ENCODE measurements around the gene FGFBP2. TPM values are rescaled to one million over a fixed set of nuclear protein-coding genes. Genes with fewer than 3 reads are reported as not detected.

Gene FGFBP2
- total RNA-seq, 5 donors from 2014 or later (not counting 1 experiment from before 2014, with no cell fraction given) = 11.5 to 24.4 (median 15.8) TPM

DNA sequence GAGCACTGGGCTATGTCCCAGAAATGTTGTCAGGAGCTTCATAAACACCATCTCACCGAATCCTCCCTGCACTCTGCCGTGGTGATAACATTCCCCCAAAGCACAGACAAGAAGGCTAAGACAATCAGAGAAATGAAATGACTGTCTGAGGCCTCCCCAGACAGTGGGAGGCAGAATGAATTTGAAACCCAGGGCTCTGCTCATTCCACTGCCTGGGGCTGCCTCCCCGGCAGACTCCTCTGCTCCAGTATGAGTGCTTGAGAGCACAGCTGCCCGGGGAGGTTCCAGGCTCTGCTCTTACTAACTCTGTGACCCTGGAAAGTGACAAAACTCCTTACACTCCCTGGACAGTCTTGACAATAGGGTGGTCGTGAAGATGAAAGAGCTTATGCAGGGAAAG is 34.1 kb downstream of the FGFBP2 start:
- H3K4me1 ChIP-seq (ENCODE audit: control insufficient read depth in 1 of 2, extremely low read depth in 1 of 2, insufficient read depth in 2 of 2, low read length in 2 of 2) = peaks cover 0 to 2% of the 10 kb centered on the region in 2 experiments
- ATAC-seq (replicated peaks in 1 of 4) (no peak), DNase-seq (no peak)
- Mint-ChIP-seq H3K4me1 (peaks cover 0 to 8% (median 0%) of the 10 kb centered on the region in 3 donors), H3K4me3 (no peak overlapping the region), H3K27me3 (peaks cover 14 to 31% of the 10 kb centered on the region in 2 donors), H3K36me3 (no peaks in the 10 kb centered on the region), H3K27ac (no peak overlapping the region), H3K9me3 (no peaks in the 10 kb centered on the region)
- WGBS (ENCODE audit: insufficient coverage) = 55% methylated on average over 2 of the region's 5 CpGs
- CTCF ChIA-PET = no interaction called here
- peaks cover 0 to 14% of the 10 kb centered on the region in 2 experiments for H3K27me3 ChIP-seq (replicated peaks in 1 of 2; ENCODE audit: control insufficient read depth in 2 of 2, extremely low read depth in 1 of 2, insufficient read depth in 2 of 2, low read length in 1 of 2)
- no peaks in the 10 kb centered on the region for H3K9me3 ChIP-seq
- H3K27ac ChIP-seq (ENCODE audit: low read length) = no peak overlapping the region
- no peaks in the 10 kb centered on the region for H3K36me3 ChIP-seq (ENCODE audit: control insufficient read depth in 2 of 2, extremely low read depth in 1 of 2, insufficient read depth in 1 of 2, low read length in 1 of 2)
- H3K4me3 ChIP-seq (ENCODE audit: control insufficient read depth in 1 of 2, extremely low read depth in 1 of 2, low read length in 1 of 2) = no peak overlapping the region
- POLR2A ChIA-PET = no interaction called here

DNA sequence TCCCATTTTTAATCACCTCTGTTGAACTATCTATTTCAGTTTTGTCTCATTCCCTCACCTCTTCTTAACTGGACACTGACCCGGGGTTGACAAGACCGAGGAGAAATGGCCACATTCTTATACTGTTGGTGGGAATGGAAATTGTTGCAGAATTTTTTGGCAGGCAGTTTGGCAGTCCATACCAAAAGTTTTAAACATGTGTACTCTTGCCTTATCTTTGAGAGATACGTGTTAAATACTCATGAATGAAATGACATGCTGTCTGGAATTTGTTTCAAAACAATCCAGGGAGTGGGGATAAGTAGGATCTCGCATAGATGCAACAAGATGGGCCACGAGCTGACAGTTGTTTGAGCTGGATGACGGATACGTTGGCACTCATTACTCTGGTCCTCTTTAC is 36.5 kb downstream of the FGFBP2 start:
- no peaks in the 10 kb centered on the region for H3K36me3 Mint-ChIP-seq
- H3K4me3 Mint-ChIP-seq = no peak overlapping the region
- H3K4me3 ChIP-seq (ENCODE audit: control insufficient read depth in 1 of 2, extremely low read depth in 1 of 2, low read length in 1 of 2) = no peak overlapping the region
- H3K9me3 ChIP-seq = no peaks in the 10 kb centered on the region
- peaks cover 11 to 22% of the 10 kb centered on the region in 2 donors for H3K27me3 Mint-ChIP-seq
- no peaks in the 10 kb centered on the region for H3K36me3 ChIP-seq (ENCODE audit: control insufficient read depth in 2 of 2, extremely low read depth in 1 of 2, insufficient read depth in 1 of 2, low read length in 1 of 2)
- WGBS (ENCODE audit: insufficient coverage) = 67% methylated on average over 1 of the region's 7 CpGs
- peaks cover 0 to 2% of the 10 kb centered on the region in 2 experiments for H3K4me1 ChIP-seq (ENCODE audit: control insufficient read depth in 1 of 2, extremely low read depth in 1 of 2, insufficient read depth in 2 of 2, low read length in 2 of 2)
- ChIA-PET POLR2A (no interaction called here), CTCF (interaction anchor here in 1 of 2 donors (0.7 kb wide), 1 partner anchor 551 kb away, joined by 3 read pairs; no protein-coding TSS in a partner anchor)
- no peak overlapping the region for H3K27ac ChIP-seq (ENCODE audit: low read length)
- H3K27me3 ChIP-seq (replicated peaks in 1 of 2; ENCODE audit: control insufficient read depth in 2 of 2, extremely low read depth in 1 of 2, insufficient read depth in 2 of 2, low read length in 1 of 2) = peaks cover 0 to 14% of the 10 kb centered on the region in 2 experiments
- DNase-seq (no peak), ATAC-seq (replicated peaks in 1 of 4) (no peak)
- H3K9me3 Mint-ChIP-seq = no peaks in the 10 kb centered on the region
- H3K4me1 Mint-ChIP-seq = peaks cover 0 to 8% (median 0%) of the 10 kb centered on the region in 3 donors
- no peak overlapping the region for H3K27ac Mint-ChIP-seq

DNA sequence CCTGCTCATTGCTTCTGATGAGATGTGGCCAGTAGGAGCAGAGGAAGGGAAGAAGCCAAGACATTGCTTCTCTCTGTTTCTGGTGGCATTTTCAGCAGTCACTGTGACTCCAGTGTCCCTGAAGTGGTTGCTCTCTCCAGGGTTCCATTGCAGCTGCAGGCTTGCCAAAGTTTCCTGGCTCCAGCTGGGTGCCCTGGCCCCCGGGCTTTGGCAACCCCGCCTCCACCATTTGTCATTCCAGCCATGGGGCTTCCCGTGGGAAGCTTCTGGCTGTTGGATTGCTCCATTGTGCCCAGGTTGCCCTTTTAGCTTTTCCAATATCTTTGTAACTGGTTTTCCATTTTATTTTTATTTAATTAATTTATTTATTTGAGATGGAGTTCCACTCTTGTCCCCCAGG is 37.1 kb downstream of the FGFBP2 start:
- no peak overlapping the region for H3K4me3 ChIP-seq (ENCODE audit: control insufficient read depth in 1 of 2, extremely low read depth in 1 of 2, low read length in 1 of 2)
- no peaks in the 10 kb centered on the region for H3K9me3 ChIP-seq
- peaks cover 0 to 7% (median 0%) of the 10 kb centered on the region in 3 donors for H3K4me1 Mint-ChIP-seq
- H3K27ac Mint-ChIP-seq = no peak overlapping the region
- H3K27me3 Mint-ChIP-seq = peaks cover 13 to 16% of the 10 kb centered on the region in 2 donors
- no peak overlapping the region for H3K4me3 Mint-ChIP-seq
- peaks cover 0 to 14% of the 10 kb centered on the region in 2 experiments for H3K27me3 ChIP-seq (replicated peaks in 1 of 2; ENCODE audit: control insufficient read depth in 2 of 2, extremely low read depth in 1 of 2, insufficient read depth in 2 of 2, low read length in 1 of 2)
- ChIA-PET POLR2A (no interaction called here), CTCF (interaction anchor here in 1 of 2 donors (0.9 kb wide), 1 partner anchor 208 kb away, joined by 3 read pairs; no protein-coding TSS in a partner anchor)
- no CpG with 5 or more reads among the region's 3 CpGs for WGBS (ENCODE audit: insufficient coverage)
- H3K36me3 Mint-ChIP-seq = no peaks in the 10 kb centered on the region
- no peak for DNase-seq
- H3K4me1 ChIP-seq (ENCODE audit: control insufficient read depth in 1 of 2, extremely low read depth in 1 of 2, insufficient read depth in 2 of 2, low read length in 2 of 2) = peaks cover 0 to 2% of the 10 kb centered on the region in 2 experiments
- H3K27ac ChIP-seq (ENCODE audit: low read length) = no peak overlapping the region
- H3K36me3 ChIP-seq (ENCODE audit: control insufficient read depth in 2 of 2, extremely low read depth in 1 of 2, insufficient read depth in 1 of 2, low read length in 1 of 2) = no peaks in the 10 kb centered on the region
- ATAC-seq (replicated peaks in 1 of 4) = no peak
- H3K9me3 Mint-ChIP-seq = no peaks in the 10 kb centered on the region

DNA sequence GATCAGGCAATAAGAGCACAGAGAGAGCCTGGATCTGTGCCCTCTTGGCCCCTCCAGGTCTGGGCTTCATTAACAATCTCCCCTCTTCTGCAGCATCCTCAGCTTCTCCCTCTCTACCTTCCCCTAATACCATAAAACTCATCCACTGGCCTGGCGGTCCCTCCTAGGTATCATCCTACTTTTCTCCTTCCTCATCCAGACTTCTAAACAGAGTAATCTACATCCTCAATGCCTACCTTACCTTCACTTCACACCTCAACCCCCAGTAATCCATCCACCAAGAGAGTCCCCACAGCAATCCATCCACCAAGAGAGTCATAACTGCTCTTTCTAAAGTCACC is 41.4 kb downstream of the FGFBP2 start:
- ChIA-PET POLR2A (no interaction called here), CTCF (interaction anchor here in 1 of 2 donors (0.6 to 1.3 kb wide), 2 partner anchors 8 to 393 kb away, joined by 3 to 4 read pairs; no protein-coding TSS in a partner anchor)
- no peaks in the 10 kb centered on the region for H3K9me3 Mint-ChIP-seq

DNA sequence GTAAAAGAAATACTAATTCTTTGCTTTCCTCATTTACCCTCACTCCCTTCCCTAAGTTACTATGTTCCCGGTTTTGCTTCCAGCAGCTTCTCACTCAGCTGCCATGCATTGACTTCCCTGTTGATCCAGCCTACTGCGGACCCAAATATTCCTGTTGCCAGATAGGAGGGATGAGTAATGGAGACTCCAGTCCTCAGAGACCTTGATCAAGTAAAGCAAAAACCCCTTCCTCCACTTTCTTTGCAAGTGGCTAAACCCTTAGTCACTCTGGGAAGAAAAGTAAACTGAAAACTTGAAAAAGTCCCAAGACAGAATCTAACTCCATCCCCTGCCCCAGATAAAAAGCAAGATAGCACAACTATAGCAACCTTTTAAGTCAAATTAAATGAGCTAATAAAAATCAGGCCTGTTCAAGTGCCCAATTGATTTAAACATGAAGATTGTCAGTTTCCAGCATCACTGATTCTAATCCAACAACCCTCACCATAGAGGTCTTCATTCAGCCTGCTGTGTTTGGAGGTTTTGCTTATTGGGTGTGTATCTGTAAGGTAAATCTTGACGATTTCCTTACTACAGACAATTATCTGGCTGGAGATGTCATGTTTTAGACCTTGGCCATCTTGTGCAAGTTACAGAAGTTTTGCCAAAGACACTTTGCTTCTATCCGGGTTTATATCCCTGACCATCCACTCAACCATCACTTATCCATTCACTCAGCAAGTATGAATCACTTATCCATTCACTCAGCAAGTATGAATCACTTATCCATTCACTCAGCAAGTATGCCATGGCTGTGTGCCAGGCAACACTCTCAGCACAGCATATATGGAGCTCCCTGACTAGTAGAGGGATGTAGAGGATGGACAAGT is 42.0 kb downstream of the FGFBP2 start:
- H3K4me3 Mint-ChIP-seq = no peak overlapping the region
- ATAC-seq (replicated peaks in 1 of 4) (no peak), DNase-seq (no peak)
- no peaks in the 10 kb centered on the region for H3K36me3 ChIP-seq (ENCODE audit: control insufficient read depth in 2 of 2, extremely low read depth in 1 of 2, insufficient read depth in 1 of 2, low read length in 1 of 2)
- peaks cover 0 to 13% of the 10 kb centered on the region in 2 experiments for H3K27me3 ChIP-seq (replicated peaks in 1 of 2; ENCODE audit: control insufficient read depth in 2 of 2, extremely low read depth in 1 of 2, insufficient read depth in 2 of 2, low read length in 1 of 2)
- no peaks in the 10 kb centered on the region for H3K9me3 ChIP-seq
- no peak overlapping the region for H3K27ac Mint-ChIP-seq
- 100% methylated on average over 1 of the region's 4 CpGs for WGBS (ENCODE audit: insufficient coverage)
- H3K36me3 Mint-ChIP-seq = no peaks in the 10 kb centered on the region
- peaks cover 14 to 23% of the 10 kb centered on the region in 2 donors for H3K27me3 Mint-ChIP-seq
- H3K9me3 Mint-ChIP-seq = peaks cover 0 to 3% (median 3%) of the 10 kb centered on the region in 3 donors
- POLR2A ChIA-PET = no interaction called here
- H3K4me3 ChIP-seq (ENCODE audit: control insufficient read depth in 1 of 2, extremely low read depth in 1 of 2, low read length in 1 of 2) = no peak overlapping the region
- no peak overlapping the region for H3K27ac ChIP-seq (ENCODE audit: low read length)
- no peaks in the 10 kb centered on the region for H3K4me1 Mint-ChIP-seq
- CTCF ChIA-PET = no interaction called here
- H3K4me1 ChIP-seq (ENCODE audit: control insufficient read depth in 1 of 2, extremely low read depth in 1 of 2, insufficient read depth in 2 of 2, low read length in 2 of 2) = no peaks in the 10 kb centered on the region

More for the DNA sequence above, 41.4 kb downstream of the FGFBP2 start:
- H3K4me3 ChIP-seq (ENCODE audit: control insufficient read depth in 1 of 2, extremely low read depth in 1 of 2, low read length in 1 of 2) = no peak overlapping the region
- H3K4me3 Mint-ChIP-seq = no peak overlapping the region
- 94% methylated on average over 1 of the region's 1 CpG for WGBS (ENCODE audit: insufficient coverage)
- no peak for ATAC-seq (replicated peaks in 1 of 4)
- H3K27me3 ChIP-seq (replicated peaks in 1 of 2; ENCODE audit: control insufficient read depth in 2 of 2, extremely low read depth in 1 of 2, insufficient read depth in 2 of 2, low read length in 1 of 2) = peaks cover 0 to 12% of the 10 kb centered on the region in 2 experiments
- peaks cover 16 to 24% of the 10 kb centered on the region in 2 donors for H3K27me3 Mint-ChIP-seq
- no peaks in the 10 kb centered on the region for H3K9me3 ChIP-seq
- H3K4me1 Mint-ChIP-seq = no peaks in the 10 kb centered on the region
- H3K36me3 ChIP-seq (ENCODE audit: control insufficient read depth in 2 of 2, extremely low read depth in 1 of 2, insufficient read depth in 1 of 2, low read length in 1 of 2) = no peaks in the 10 kb centered on the region
- H3K4me1 ChIP-seq (ENCODE audit: control insufficient read depth in 1 of 2, extremely low read depth in 1 of 2, insufficient read depth in 2 of 2, low read length in 2 of 2) = no peaks in the 10 kb centered on the region
- no peak overlapping the region for H3K27ac Mint-ChIP-seq
- DNase-seq = no peak
- no peaks in the 10 kb centered on the region for H3K36me3 Mint-ChIP-seq
- H3K27ac ChIP-seq (ENCODE audit: low read length) = no peak overlapping the region

DNA sequence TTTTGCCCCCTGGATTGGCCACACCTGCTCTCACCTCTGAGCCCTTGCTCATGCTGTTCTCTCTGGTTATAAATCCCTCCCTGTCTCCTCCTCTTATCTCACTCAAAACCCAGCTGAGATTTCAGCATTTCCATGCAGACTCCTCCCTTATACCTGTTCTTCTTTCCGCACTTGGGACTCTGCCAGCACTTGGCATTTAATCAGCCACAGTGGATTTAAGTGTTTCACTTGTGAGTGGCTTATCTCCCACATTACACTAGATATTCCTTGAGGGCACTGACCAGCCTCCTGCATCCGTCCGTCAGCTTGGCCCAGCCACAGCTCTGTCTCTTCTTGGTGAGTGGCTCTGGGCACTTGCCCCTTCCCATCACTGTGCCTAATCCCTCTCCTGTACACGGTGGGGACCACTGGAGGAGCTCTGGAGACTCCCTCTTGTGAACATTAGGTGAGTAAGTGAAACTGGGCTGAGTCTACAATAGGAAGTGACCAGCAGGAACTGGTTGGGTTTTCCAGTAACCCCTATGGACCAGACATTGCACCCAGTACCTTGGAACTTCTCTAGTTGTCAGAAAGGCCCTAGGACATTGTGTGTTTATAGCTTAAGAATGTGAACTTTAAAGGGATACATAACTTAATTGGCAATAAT is 44.4 kb downstream of the FGFBP2 start:
- no peak overlapping the region for H3K4me3 ChIP-seq (ENCODE audit: control insufficient read depth in 1 of 2, extremely low read depth in 1 of 2, low read length in 1 of 2)
- no peaks in the 10 kb centered on the region for H3K36me3 ChIP-seq (ENCODE audit: control insufficient read depth in 2 of 2, extremely low read depth in 1 of 2, insufficient read depth in 1 of 2, low read length in 1 of 2)
- no peak overlapping the region for H3K27ac ChIP-seq (ENCODE audit: low read length)
- H3K4me1 Mint-ChIP-seq = no peaks in the 10 kb centered on the region
- peaks cover 15 to 27% of the 10 kb centered on the region in 2 donors for H3K27me3 Mint-ChIP-seq
- H3K4me3 Mint-ChIP-seq = no peak overlapping the region
- H3K9me3 Mint-ChIP-seq = peaks cover 0 to 6% (median 5%) of the 10 kb centered on the region in 3 donors
- CTCF ChIA-PET = interaction anchor here in 1 of 2 donors (0.9 kb wide), 1 partner anchor 52 kb away, joined by 3 read pairs; no protein-coding TSS in a partner anchor
- H3K27ac Mint-ChIP-seq = no peak overlapping the region
- DNase-seq (no peak), ATAC-seq (replicated peaks in 1 of 4) (no peak)
- H3K36me3 Mint-ChIP-seq = no peaks in the 10 kb centered on the region
- peaks cover 0 to 11% of the 10 kb centered on the region in 2 experiments for H3K27me3 ChIP-seq (replicated peaks in 1 of 2; ENCODE audit: control insufficient read depth in 2 of 2, extremely low read depth in 1 of 2, insufficient read depth in 2 of 2, low read length in 1 of 2)
- POLR2A ChIA-PET = no interaction called here
- H3K9me3 ChIP-seq = no peaks in the 10 kb centered on the region
- no peaks in the 10 kb centered on the region for H3K4me1 ChIP-seq (ENCODE audit: control insufficient read depth in 1 of 2, extremely low read depth in 1 of 2, insufficient read depth in 2 of 2, low read length in 2 of 2)
- 100% methylated on average over 2 of the region's 4 CpGs for WGBS (ENCODE audit: insufficient coverage)
